ENCODE measurements around the gene ZNRF4.
A peak's percentile ranks its signal among the peaks of the same experiment; 100 is the strongest.
"Not testable (repeated sequence)": the region's sequence is repeated elsewhere in the genome, so short reads cannot be mapped to it uniquely, and the experiment has no call there.

The ZNRF4 gene, protein sequence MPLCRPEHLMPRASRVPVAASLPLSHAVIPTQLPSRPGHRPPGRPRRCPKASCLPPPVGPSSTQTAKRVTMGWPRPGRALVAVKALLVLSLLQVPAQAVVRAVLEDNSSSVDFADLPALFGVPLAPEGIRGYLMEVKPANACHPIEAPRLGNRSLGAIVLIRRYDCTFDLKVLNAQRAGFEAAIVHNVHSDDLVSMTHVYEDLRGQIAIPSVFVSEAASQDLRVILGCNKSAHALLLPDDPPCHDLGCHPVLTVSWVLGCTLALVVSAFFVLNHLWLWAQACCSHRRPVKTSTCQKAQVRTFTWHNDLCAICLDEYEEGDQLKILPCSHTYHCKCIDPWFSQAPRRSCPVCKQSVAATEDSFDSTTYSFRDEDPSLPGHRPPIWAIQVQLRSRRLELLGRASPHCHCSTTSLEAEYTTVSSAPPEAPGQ

DNA sequence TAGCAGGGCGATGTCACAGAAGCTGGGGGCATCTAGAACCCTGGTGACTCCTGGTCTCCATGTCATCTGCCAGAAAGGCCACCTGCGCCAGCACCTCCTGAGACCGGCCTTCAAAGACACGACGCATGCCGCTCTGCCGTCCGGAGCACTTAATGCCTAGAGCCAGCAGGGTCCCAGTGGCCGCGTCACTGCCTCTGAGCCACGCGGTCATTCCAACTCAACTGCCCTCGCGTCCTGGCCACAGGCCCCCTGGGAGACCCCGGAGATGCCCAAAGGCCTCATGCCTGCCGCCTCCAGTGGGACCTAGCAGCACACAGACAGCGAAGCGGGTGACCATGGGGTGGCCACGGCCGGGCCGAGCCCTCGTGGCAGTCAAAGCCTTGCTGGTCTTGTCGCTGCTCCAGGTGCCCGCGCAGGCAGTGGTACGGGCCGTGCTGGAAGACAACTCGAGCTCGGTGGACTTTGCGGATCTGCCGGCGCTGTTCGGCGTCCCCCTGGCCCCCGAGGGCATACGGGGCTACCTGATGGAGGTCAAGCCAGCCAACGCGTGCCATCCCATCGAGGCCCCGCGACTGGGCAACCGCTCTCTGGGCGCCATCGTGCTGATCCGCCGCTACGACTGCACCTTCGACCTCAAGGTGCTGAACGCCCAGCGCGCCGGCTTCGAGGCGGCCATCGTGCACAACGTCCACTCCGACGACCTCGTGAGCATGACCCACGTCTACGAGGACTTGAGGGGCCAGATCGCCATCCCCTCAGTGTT is at the start of gene ZNRF4:
Gene ZNRF4 (plus strand): TSS at position 51 of the 763 bp plus-strand sequence. CDS start 75 bp downstream, at position 126.
- no peak for DNase-seq

DNA sequence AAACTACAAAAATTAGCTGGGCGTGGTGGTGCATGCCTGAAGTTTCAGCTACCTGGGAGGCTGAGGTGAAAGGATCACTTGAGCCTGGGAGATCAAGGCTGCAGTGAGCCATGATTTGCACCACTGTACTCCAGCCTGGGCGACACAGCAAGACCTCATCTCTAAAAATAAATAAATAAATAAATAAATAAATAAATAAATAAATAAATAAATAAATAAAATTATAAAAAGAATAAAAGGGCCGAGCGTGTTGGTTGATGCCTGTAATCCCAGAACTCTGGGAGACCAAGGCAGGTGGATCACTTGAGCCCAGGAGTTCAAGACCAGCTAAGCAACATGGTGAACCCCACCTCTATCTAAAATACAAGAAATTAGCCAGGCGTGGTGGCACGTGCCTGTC is 49.0 kb upstream of the ZNRF4 start:
- not testable (repeated sequence) for DNase-seq

DNA sequence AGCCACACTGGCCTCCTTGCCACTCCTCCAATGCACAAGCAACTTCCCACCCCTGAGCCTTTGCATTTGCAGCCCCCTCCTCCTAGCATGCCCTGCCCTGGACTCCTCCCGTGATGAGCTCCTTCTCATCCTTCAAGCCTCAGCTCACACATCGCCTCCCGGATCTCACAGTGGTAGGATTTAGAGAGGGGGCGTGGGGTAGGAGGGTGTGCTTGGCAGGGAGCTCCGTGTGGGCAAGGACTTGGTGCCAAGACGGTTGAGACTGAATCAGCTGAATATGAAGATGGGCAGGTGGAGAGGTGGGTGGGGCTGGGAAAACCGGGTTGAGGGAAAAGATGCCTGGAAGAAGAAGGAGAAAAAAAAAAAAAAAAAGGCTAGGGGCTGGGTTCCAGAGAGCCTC is 48.4 kb upstream of the ZNRF4 start:
- DNase-seq, result no peak

DNA sequence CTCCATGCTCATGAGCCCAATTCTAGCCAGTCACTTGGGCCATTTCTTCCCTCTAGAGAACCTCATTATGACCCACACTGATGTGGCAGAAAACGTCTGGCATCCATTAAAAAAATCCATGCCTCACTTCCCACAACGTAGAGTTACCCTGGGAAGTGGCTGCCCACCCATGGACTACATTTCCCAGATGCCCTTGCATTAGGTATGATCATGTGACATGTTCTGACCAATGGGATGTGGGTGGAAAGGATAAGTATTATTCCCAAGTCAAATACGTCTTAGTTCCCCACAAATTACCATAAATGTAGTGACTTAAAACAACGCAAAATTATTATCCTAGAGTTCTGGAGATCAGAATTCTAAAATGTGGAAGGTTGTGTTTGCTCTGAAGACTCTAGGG is 47.9 kb upstream of the ZNRF4 start:
- DNase-seq, result no peak

DNA sequence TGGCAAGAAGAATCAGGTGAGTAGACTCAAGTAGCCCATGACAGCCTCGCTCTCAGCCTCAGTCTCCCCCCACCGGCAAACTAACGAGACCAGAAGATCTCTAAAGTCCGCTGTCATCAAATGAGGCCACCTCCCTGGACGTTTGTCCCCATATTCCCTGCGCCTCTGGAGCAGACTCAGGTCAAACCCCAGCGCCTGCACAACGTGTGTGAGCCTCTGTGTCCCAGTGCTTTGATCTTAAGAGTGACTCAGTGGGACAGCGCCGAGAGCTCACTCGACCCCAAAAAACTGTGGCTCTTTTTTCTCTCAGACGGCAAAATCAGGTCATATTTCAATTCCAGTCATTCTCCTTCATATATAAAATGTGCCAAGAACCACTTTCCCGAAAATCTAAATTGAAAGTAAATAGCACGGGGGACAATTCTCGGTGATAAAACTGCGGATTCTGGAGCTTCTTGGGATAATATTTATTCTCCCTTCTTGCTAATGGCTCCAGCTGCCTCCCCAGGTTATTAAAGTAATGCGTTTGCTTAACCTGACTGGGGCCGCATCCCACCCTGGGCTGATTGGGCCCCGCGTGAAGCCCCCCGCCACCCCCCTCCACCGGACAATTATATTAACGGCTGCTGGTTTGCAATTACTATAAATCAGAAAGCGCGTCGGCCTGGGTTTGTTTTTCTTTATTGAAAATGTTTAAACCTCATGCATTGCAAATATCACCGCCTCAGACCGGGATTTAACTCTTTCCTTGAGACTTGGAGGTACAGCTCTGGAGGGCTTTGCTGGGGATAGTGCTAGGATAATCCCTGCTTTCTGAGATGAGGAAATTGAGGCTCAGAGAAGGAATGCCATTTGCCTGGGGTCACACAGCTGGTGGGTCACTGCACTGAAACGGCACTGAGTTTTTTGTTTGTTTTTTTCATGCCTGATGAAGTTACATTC is 37.5 kb upstream of the ZNRF4 start:
- DNase-seq, result no peak

DNA sequence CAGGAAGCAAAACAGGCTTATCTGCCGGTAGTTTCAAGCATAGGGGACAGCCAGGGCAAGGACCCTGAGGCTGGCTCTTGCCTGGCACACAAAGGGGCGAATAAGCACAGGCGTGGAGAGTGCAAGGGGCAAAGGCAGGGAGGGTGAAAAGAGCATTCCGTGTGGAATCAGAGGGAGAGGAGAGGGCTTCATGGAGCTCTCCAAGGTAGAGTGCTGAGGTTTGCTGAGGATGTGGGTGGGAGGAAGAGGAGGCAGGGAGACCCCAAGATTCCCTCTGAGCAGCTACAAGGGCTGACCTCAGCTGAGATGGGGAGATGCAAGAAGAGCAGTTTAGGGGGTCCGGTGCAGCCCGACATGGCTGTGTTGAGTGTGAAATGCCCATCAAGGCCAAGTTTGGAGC is 36.5 kb upstream of the ZNRF4 start:
- no peak for DNase-seq

DNA sequence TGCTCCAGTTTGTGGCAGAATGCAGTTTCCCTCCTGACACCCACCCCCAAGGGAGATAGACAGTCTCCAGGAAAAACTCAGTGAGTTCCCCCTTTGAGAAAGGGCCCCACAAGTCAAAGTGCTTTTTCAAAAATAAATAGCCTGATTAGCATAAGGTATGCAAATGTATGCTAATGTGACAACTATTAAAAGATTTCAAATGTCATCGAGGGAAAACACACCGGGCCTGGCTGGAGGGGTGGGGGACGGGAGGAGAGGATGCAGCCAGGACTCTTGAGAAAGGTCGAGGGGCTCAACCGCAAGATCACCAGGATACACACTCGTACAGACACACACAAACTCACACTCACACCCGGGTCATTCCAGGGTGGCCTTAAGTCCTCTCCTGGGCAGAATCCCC is 34.3 kb upstream of the ZNRF4 start:
- DNase-seq, result no peak

DNA sequence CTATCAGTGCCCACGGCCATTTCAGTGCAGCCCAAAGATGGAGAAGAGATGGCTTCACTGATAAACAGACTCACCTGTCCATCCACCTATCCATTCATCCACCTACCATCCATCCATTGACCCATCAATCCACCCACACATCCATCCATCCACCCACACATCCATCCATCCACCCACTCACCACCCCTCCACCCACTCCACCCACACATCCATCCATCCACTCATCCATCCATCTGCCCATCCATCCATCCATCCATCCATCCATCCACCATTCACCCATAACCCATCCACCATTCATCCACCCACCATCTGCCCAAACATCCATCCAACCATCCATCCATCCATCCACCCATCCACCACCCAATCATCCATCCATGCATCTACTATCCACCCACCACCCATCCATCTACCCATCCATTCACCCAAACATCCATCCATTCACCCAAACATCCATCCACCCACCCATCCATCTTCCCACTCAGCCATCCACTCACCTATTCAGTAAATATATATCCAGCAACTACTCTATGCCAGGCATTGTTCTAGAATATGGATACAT is 31.6 kb upstream of the ZNRF4 start:
- no peak for DNase-seq

DNA sequence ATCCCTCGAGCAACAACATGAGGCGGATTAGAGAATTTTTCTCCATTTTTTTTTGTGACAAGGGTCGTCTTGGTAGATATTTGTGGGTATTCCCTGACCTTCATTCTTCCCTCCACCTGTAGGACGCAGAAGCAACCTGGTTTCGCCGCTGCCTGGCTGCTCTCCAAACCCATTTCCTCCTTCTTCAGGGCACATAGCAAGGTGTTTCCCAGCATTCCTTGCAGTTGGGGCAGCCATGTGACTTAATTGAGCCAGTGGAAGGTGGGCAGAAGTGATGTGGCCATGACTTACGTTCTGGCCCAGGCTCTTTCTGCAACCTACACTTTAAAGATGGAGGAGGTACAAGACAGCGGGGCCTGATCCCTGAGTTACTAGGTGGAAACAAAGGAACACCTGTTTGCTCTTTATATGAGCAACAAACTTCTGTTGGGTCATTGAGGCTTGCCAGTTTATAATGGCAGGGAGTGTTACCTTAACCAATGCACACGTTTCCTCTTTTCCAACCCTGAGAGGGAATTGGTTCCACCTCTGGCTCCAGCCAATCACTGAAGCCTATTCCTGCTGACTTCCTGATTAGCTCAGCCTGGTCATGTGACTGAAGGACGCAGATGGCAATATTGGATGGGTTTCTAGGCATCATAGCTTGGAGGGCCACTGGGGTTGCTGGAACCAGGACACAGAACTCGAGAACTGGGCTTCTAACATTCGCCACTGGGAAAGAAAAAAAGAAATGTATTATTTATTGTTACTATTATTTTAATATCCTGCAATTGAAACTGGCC is 30.8 kb upstream of the ZNRF4 start:
- DNase-seq, result no peak

DNA sequence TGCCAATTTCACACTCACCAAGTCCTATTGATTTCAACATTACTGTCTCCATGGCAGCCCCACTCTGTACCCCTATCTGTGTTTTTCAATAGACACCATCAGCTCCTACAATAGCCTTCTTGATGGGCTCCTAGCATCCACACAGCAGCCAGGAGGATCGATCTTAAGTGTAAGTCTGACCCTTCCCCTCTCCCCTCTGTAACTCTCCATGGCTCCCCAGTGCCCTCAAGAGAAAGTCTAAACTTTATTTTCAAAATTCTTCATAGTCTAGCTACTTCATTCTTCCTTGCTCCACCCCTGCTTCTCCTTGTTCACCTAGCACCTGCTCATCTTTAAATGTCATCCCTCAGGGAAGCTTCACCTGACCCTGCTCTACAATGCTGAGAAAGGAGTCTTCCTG is 30.0 kb upstream of the ZNRF4 start:
- no peak for DNase-seq

DNA sequence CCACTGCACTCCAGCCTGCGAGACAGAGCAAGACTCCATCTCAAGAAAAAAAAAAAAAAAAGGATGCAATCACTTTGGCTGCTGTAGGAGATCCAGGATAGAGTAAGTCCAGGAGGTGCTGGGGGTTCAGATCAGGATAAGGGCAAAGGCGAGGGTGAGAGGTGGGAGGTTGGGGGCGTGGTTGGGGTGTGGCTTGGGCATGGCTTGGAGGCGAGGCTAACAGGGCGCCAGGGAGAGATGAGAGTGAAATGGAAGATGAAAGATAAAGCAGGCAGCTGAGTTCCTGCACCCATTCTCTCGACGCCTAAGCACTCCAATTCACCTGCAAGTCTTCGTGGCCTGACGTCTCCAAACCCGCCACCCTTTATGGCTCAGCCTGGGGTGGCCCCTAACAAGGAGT is 25.0 kb upstream of the ZNRF4 start:
- no peak for DNase-seq

DNA sequence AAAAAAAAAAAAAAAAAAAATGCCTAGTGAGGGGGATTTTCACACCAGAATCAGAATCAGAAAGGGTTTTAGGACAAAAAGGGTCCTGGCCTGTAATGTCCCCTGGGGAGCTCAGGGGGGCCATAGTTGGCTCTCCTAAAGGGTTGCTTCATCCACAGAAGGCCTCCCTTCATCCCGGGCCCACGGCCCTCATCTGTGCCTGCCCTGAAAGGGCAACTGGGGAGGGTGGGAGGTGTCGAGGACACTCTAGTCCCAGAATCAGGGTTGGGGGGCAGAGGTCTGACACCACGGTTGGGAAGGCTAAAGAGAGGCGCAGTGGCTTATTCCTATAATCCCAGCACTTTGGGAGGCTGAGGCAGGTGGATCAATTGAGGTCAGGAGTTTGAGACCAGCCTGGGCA is 22.5 kb upstream of the ZNRF4 start:
- no peak for DNase-seq

DNA sequence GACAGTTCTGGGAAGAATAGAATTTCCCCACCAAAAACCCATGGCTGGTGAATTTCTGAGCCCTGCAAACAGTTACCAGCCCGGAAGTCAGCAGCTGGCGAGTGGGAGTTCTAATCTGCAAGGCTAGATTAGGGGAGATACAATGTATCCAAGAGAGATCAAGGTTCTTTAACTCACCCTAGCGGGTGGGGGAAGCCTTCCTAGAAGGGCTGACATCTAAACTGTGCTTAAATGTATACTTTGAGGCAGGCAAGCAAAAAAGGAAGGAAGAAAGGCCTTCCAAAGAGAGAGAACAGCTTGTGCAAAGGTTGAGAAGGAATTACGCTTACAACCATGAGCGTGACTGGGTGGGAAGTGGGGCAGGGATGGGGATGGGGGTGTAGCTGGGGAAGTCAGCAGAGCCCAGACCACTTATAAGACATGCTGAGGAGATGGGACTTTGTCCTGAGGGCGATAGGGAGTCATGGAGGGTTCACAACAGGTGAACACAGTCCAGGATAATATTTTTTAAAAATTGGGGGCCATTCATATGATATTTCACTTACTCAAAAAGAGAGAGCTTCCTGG is 20.8 kb upstream of the ZNRF4 start:
- DNase-seq, result no peak

DNA sequence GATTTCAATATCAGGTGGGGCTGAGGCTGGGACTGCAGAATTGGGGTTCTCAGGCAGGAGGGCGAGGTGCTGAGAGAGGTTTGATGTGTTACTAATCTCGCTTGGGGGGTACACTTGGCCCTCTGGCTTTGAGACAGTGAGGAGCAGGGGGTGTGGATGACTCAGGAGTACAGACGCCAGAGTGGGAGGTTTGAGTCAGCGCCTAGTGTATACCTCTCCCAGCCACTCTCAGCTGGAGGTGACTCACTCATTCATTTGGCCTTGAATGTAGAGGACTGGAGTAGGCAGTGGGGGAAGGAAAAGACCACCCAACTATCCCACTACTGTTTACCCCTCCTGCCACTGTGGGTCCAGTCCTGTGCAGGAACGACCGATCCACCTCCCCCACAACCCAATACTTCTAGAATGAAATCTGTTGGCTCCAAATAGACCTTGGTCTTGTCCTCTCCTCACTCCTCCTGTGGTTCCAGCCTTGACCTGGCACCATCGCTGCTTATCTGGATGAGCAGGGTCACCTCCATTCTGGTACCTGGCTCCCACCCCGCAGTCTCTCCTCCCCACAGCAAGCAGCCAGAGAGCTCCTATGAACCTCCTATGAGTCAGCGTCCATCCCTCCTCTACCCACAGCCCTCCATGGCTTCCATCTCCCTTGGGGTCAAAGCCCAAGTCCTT is 20.1 kb upstream of the ZNRF4 start:
- DNase-seq, result no peak

DNA sequence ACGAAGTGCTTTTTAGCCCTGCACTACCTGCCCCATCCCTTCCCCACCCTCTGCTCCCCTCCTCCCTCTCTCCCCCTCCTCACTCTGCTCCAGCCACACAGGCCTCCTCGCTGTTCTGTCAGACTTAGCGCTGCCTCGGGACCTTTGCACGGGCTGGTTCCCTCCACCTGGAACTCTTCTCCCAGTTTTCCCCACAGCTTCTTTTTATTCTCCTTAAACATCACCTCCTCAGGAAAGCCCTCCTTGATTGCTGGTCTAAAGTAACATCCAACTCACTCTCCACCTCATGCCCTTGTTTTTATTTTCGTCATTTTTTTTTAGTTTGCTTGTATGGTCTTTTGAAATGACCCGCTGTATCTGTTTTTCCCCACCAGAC is 19.6 kb upstream of the ZNRF4 start:
- DNase-seq, result no peak

DNA sequence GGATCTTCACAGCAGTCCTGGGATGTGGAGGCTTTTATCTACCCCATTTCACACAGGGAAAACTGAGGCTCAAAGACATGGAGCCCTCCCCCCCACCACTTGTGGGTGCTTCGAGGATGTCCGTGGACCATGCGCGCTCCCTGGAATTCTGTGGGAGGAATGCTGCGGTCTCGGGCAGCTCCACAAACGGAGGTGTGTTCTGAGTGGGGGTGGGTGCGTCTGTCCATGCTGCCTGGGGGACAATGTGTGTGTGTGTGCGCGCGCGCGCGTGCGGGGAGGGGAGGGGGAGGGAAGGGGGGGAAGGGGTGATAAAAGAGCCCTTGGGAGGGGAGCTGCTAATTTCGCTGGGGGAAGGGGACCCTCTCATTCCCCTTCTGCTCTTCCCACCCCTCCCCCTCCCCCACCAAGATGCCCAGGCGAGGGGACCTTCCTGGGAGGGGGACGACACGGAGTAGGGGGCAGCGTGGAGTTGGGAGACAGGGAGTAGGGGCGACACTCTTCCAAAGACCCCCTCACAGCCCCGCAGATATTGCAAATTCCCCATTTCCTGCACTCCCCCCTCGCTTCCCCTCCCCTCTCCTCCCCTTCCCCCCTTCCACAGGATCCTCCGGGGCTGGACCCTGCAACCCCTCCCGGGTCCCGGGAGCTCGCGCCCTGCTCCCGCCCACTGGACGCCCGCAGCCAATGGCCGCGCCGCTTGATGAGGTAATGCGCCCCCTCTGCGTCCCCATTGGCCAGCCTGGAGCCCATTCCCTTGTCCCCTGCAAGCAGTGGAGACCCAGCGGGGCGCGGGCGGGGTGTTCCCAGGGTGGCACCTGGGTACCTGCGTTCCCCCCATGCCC is 18.9 kb upstream of the ZNRF4 start:
- DNase-seq, result peak; percentile 59

DNA sequence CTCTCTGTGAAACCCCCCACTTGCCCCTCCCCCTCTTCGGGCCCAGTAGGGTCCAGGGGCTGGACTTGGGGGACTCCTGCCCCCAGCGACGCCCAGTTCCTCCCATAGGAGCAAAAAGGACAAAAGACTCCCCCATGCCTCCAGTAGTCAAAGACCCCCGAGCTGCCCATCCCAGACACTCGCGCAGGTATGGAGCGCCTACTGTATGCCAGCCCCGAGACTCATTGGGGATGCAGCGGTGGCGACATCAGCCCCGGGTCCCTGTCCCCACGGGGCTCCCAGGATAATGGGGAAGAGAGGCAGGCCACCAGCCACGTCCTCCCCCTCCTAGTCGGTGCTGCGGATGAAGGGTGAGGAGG is 18.3 kb upstream of the ZNRF4 start:
- no peak for DNase-seq

DNA sequence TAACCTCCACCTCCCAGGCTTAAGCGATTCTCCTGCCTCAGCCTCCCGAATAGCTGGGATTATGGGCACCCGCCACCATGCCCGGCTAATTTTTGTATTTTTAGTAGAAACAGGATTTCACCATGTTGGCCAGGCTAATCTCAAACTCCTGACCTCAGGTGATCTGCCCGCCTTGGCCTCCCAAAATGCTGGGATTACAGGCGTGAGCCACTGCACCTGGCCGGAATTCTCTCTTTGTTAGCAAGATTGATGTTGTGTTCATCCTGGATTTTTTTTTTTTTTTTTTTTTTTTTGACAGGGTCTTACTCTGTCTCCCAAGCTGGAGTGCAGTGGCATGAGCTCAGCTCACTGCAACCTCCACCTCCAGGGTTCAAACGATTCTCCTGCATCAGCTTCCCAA is 16.5 kb upstream of the ZNRF4 start:
- DNase-seq, result not testable (repeated sequence)

DNA sequence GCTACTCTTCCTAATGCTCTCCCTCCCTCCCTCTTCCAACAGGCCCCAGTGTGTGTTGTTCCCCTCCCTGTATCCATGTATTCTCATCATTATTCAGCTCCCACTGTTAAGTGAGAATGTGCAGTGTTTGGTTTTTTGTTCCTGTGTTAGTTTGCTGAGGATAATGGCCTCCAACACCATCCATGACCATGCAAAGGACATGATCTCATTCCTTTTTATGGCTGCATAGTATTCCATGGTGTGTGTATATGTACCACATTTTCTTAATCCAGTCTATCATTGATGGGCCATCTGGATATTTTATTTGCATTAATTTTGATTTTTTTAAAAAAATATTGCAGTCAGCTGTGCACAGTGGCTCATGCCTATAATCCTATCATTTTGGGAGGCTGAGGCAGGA is 15.8 kb upstream of the ZNRF4 start:
- no peak for DNase-seq

DNA sequence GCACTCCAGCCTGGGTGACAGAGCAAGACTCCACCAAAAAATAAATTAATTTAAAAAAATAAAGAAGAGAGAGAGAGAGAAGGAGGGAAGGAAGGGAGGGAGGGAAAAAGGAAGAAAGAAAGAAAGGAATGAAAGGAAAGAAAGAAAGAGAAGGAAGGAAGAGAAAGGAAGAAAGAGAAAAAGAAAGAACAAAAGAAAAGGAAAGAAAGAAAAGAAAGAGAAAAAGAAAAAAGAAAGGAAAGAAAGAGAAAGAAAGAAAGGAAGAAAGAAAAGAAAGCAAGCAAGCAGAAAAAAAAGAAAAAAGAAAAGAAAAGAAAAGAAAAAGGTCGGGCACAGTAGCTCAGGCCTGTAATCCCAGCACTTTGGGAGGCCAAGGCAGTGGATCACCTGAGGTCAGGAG is 14.9 kb upstream of the ZNRF4 start:
- DNase-seq, result no peak

Measured in femur (tissue), 1 donor.